GM12878 (cell line): Measurements from ENCODE around the gene DNAH8. TPM values are rescaled to one million over a fixed set of nuclear protein-coding genes. Genes with fewer than 3 reads are reported as not detected.

Experiments
- ATF2 ChIP-seq: IDR thresholded peaks from 2 replicates; pipeline ENCODE4 v1.6.1; 2012; ENCODE audit warnings: low read length, inconsistent platforms
- CBFB ChIP-seq: IDR thresholded peaks from 2 replicates; pipeline ENCODE4 v1.6.1; 2016; ENCODE audit warnings: antibody characterized with exemption, low read depth
- DPF2 ChIP-seq: fragments of 450-650 bp; IDR thresholded peaks from 2 replicates; pipeline ENCODE4 v1.6.1; 2017; ENCODE audit warnings: mild to moderate bottlenecking
- FOXM1 ChIP-seq: IDR thresholded peaks from 2 replicates; pipeline ENCODE4 v1.6.1; 2012; ENCODE audit warnings: low read depth, mild to moderate bottlenecking, inconsistent platforms, low read length, moderate library complexity
- HDAC2 ChIP-seq: fragments of 200-600 bp; sonication (generic); IDR thresholded peaks from 2 replicates; pipeline ENCODE4 v1.6.1; 2017
- IKZF1 ChIP-seq: fragments of 450-650 bp; conservative IDR thresholded peaks from 2 replicates; pipeline ENCODE4 v1.6.1; 2017; ENCODE audit warnings: antibody characterized with exemption, mild to moderate bottlenecking
- IRF4 ChIP-seq: IDR thresholded peaks from 2 replicates; pipeline ENCODE4 v1.6.1; 2011; ENCODE audit warnings: low read depth, low read length
- MAX ChIP-seq: IDR thresholded peaks from 2 replicates; pipeline ENCODE4 v1.6.1; 2012; ENCODE audit warnings: low read depth, low read length, improper control_type of control experiment
- MTA2 ChIP-seq: fragments of 450-650 bp; IDR thresholded peaks from 2 replicates; pipeline ENCODE4 v1.6.1; 2016; ENCODE audit warnings: low read depth, mild to moderate bottlenecking, moderate library complexity
- NR2C2 ChIP-seq: IDR thresholded peaks from 2 replicates; pipeline ENCODE4 v1.6.1; 2011; ENCODE audit warnings: borderline replicate concordance, low read depth; ENCODE audit not compliant: control insufficient read depth, insufficient read length
- NRF1 ChIP-seq: conservative IDR thresholded peaks from 2 replicates; pipeline ENCODE4 v1.6.1; 2011; ENCODE audit warnings: mild to moderate bottlenecking, low read depth, low read length, improper control_type of control experiment
- RUNX3 ChIP-seq: IDR thresholded peaks from 2 replicates; pipeline ENCODE4 v1.6.1; 2012; ENCODE audit warnings: low read length, inconsistent platforms
- SMC3 ChIP-seq: IDR thresholded peaks from 2 replicates; pipeline ENCODE4 v1.6.1; 2011; ENCODE audit warnings: low read length, improper control_type of control experiment, borderline replicate concordance
- SRF ChIP-seq, 2 experiments: IDR thresholded peaks; 2 replicates each; pipeline ENCODE4 v1.6.1; 2011; ENCODE audit warnings: low read depth in 2 of 2, low read length in 2 of 2, mild to moderate bottlenecking in 1 of 2, moderate library complexity in 1 of 2
- TAF1 ChIP-seq: IDR thresholded peaks from 2 replicates; pipeline ENCODE4 v1.6.1; 2011; ENCODE audit warnings: mild to moderate bottlenecking, low read depth, low read length, borderline replicate concordance
- ZBTB40 ChIP-seq: fragments of 450-650 bp; IDR thresholded peaks from 2 replicates; pipeline ENCODE4 v1.6.1; 2016; ENCODE audit warnings: mild to moderate bottlenecking, moderate library complexity, borderline replicate concordance
- ZNF207 ChIP-seq: fragments of 450-650 bp; IDR thresholded peaks from 2 replicates; pipeline ENCODE4 v1.6.1; 2014; ENCODE audit warnings: antibody characterized with exemption, mild to moderate bottlenecking, borderline replicate concordance
- polyA plus RNA-seq, 11 experiments: library from polyadenylated mRNA; depleted of rRNA in 4 of 11; unstranded in 6 of 11; stranded (reverse) in 5 of 11; fragments of >200 nt; fragmentation: Nextera tagmentation in 4 of 11; fragmentation: Illumina TruSeq in 1 of 11; extraction: Ambion mirVana in 4 of 11; extraction: Trizol in 1 of 11; gene quantifications; 1 replicate in 1 of 11; 2 replicates in 10 of 11; pipeline versions ENCODE4 v1.2.1 to v1.2.3, GENCODE V29; 2011 to 2016; ENCODE audit warnings: inconsistent platforms in 2 of 11, missing spikeins in 2 of 11, low read depth in 1 of 11
- total RNA-seq, 4 experiments: library from RNA; depleted of rRNA in 3 of 4; stranded (reverse); fragments of >200 nt in 3 of 4; fragmentation: Illumina TruSeq in 1 of 4; extraction: Trizol in 1 of 4; gene quantifications; 2 replicates each; pipeline versions ENCODE4 v1.2.1 to v1.2.3, GENCODE V29; 2013 to 2021
- TF ChIP-seq, protein P1 (sequence below): fragments of 450-650 bp; IDR thresholded peaks from 2 replicates; pipeline ENCODE4 v1.6.1; 2017; ENCODE audit warnings: low read depth, mild to moderate bottlenecking, moderate library complexity
- TF ChIP-seq, protein P2 (sequence below): IDR thresholded peaks from 2 replicates; pipeline ENCODE4 v1.6.1; 2011; ENCODE audit warnings: mild to moderate bottlenecking, low read depth, low read length, moderate library complexity; ENCODE audit not compliant: insufficient replicate concordance
- TF ChIP-seq, protein P3 (sequence below): fragments of 450-650 bp; IDR thresholded peaks from 2 replicates; pipeline ENCODE4 v1.6.1; 2016; ENCODE audit warnings: mild to moderate bottlenecking

The DNAH8 gene
- total and polyA plus RNA-seq, 10 of the 15 experiments (the other 5 are each of a cell fraction or from before 2014, with no cell fraction given) = 0.02 to 0.34 (median 0.10) TPM; not detected in 3

DNA sequence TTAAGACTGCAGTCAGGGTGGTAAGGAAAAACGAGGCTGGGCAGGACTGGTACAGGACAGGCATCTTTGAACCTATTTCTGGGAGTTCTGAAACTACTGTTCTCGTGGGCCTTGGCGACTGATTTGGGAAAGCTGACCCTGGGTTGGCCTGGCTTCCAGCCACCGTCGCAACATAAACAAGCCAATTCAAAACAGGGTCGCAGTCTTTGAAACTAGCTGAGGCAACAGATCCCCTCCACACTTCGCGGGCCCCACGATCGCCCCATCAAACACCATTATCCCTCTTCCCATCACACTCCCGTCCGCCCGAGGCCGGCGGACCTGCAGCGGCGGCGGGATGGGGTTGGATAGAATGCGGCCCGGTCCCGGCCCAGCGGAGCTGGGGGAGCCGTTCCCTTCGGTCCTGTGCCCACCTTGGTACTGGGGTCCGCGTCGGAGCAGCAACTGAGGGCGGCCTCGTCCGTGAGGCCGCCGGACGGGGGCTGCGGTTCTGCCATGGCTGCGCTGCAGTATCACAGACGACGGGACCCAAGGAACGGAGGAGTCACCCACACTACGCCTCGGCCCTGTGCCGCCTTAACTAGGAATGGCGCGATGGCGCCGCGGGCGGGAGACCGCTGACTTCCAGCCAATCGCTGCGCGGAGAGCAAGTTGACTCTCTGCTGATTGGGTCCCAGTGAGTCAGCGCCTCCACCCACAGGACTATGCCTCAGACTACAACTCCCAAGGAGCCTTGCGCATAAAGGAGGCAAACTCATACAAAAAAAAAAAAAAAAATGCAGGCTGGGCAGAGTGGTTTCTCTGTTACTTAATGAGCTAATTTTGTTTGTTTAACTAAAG, 12.3 kb upstream of the DNAH8 start, which contains the start of gene GLO1 (continued):
- TF ChIP-seq IRF4 (0 out of 2 replicates have a peak, but pooled peaks have one; percentile 24), MAX (peak; percentile 82), DPF2 (peak; percentile 56; the same call in 1 of the 2 replicates), FOXM1 (no peak), SRF (IDR thresholded peaks at IDR 0.05; ENCODE audit: low read depth in 2 of 2, low read length in 2 of 2) (no peak), HDAC2 (no peak), ATF2 (peak; percentile 49; the same call in 1 of the 2 replicates), ZBTB40 (0 out of 2 replicates have a peak, but pooled peaks have one; percentile 27), IKZF1 (peak; percentile 87), TAF1 (peak; percentile 76), NR2C2 (no peak), NRF1 (peak; percentile 24; the same call in 1 of the 2 replicates), ZNF207 (peak; percentile 62; the same call in 1 of the 2 replicates), RUNX3 (peak; percentile 58), MTA2 (no peak), SMC3 (no peak), CBFB (peak; percentile 74)
- TF ChIP-seq, protein P1, sequence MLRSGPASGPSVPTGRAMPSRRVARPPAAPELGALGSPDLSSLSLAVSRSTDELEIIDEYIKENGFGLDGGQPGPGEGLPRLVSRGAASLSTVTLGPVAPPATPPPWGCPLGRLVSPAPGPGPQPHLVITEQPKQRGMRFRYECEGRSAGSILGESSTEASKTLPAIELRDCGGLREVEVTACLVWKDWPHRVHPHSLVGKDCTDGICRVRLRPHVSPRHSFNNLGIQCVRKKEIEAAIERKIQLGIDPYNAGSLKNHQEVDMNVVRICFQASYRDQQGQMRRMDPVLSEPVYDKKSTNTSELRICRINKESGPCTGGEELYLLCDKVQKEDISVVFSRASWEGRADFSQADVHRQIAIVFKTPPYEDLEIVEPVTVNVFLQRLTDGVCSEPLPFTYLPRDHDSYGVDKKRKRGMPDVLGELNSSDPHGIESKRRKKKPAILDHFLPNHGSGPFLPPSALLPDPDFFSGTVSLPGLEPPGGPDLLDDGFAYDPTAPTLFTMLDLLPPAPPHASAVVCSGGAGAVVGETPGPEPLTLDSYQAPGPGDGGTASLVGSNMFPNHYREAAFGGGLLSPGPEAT = peak; percentile 92
- TF ChIP-seq, protein P2, sequence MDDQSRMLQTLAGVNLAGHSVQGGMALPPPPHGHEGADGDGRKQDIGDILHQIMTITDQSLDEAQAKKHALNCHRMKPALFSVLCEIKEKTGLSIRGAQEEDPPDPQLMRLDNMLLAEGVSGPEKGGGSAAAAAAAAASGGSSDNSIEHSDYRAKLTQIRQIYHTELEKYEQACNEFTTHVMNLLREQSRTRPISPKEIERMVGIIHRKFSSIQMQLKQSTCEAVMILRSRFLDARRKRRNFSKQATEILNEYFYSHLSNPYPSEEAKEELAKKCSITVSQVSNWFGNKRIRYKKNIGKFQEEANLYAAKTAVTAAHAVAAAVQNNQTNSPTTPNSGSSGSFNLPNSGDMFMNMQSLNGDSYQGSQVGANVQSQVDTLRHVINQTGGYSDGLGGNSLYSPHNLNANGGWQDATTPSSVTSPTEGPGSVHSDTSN = no peak
- TF ChIP-seq, protein P3, sequence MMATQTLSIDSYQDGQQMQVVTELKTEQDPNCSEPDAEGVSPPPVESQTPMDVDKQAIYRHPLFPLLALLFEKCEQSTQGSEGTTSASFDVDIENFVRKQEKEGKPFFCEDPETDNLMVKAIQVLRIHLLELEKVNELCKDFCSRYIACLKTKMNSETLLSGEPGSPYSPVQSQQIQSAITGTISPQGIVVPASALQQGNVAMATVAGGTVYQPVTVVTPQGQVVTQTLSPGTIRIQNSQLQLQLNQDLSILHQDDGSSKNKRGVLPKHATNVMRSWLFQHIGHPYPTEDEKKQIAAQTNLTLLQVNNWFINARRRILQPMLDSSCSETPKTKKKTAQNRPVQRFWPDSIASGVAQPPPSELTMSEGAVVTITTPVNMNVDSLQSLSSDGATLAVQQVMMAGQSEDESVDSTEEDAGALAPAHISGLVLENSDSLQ = no peak
